GM12891 (cell line): ENCODE results near the gene YPEL2.
A peak's percentile ranks its signal among the peaks of the same experiment; 100 is the strongest.

ENCODE experiments used
- PAX5 ChIP-seq: IDR thresholded peaks from 2 replicates; pipeline ENCODE4 v1.6.1; 2011; ENCODE audit warnings: low read length, moderate library complexity, mild to moderate bottlenecking; ENCODE audit not compliant: insufficient read depth, severe bottlenecking
- POLR2A ChIP-seq: IDR thresholded peaks from 2 replicates; pipeline ENCODE4 v1.6.1; 2011; ENCODE audit warnings: low read depth, low read length, control low read depth
- POLR2AphosphoS5 ChIP-seq: IDR thresholded peaks from 2 replicates; pipeline ENCODE4 v1.6.1; 2011; ENCODE audit warnings: low read depth, low read length, control low read depth
- TAF1 ChIP-seq: IDR thresholded peaks from 2 replicates; pipeline ENCODE4 v1.6.1; 2011; ENCODE audit warnings: low read depth, low read length, control low read depth

DNA sequence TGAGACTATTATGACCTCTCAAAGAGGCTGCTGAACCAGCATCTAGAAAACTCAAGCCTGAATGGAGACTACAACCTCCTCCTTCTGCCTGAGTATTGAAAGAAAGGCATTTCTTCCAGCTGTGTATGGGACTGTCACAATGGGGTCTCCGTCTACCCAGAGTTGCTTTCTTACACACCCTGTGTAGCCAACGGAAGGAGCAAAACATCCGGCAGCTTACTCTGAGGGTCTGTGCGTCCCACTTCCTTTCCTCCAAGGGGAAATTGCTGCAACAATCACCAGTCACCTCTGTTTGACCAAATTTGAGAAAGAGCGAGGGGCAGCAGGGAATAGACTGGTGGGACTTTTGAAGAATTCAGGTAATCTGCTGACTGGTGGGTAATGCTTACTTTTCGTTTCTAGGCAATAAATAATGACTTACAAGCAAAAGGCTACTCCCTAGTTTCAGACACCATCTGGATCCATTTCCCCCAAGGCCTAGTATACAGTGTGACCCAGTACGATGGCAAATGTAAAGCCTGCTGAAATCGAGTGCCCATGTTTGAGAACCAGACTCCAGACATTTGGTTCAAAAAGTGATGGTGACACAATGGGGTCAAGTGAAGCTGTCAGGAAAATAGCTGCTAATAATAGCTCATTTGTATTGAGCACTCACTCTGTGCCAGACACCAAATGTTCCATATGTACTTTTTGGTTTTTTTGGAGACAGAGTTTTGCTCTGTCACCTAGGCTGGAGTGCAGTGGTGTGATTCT, 81.7 kb downstream of the YPEL2 start:
- no peak for TF ChIP-seq POLR2A
- no peak for TF ChIP-seq POLR2AphosphoS5
- no peak for TF ChIP-seq PAX5
- 0 out of 2 replicates have a peak, but pooled peaks have one; percentile 19 for TF ChIP-seq TAF1
